KOPT-K1 (cell line): Measurements from ENCODE around the gene DOP1B.

Experiments used
- H3K27ac ChIP-seq: fragments of 200-600 bp; sonication (generic); 2 replicates; pipeline ENCODE4 v1.5.1; 2016; ENCODE audit warnings: antibody characterized with exemption, mild to moderate bottlenecking, low read depth, low read length; ENCODE audit not compliant: poor library complexity, severe bottlenecking
- H3K36me3 ChIP-seq: fragments of 200-600 bp; sonication (generic); 2 replicates; pipeline ENCODE4 v1.5.1; 2017; ENCODE audit warnings: antibody characterized with exemption, mild to moderate bottlenecking, low read length, moderate library complexity; ENCODE audit not compliant: insufficient read depth
- H3K9me3 ChIP-seq: fragments of 200-600 bp; sonication (generic); 2 replicates; pipeline ENCODE4 v1.5.1; 2017; ENCODE audit warnings: antibody characterized with exemption, low read length, mild to moderate bottlenecking; ENCODE audit not compliant: insufficient read depth, poor library complexity, severe bottlenecking

The DOP1B gene

DNA sequence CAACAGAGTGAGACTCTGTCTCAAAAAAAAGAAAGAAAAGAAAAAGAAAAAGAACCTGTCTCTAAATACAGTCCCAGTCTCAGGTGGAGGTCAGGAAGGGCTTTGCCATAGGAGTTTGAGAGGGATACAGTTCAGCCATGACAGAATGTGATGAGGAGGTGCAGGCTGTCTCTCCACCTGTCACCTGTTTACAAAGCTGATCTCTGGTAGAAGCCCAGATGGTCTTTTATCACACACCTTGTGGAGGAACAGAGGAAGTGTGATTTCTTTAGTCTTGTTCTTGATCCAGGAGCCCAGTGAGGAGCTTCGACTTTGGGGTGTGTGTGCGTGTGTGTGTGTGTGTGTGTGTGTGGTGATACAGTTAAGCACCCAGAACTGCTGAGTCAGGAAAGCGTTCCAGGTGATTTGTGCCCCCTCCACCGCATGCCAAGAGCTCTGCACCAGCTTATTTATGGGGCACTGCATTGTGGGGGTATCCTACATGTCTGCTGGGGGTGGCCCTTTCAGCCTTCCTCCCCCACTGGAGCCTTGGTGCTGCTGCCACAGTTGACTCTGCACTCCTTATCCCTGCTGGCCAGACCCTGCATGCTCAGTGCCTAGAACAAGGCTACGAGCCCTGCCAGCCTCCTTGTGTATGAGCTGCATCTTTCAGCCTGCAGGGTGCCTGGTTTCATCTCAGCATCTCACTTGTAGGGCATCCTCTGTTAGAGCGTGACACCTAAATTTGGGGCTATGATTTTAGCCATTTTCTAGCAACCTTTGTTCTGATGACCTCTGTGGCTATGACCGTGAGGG is 19.3 kb downstream of the DOP1B start:
- Histone ChIP-seq H3K36me3 (no peaks in the 10 kb centered on the region), H3K27ac (no peak overlapping the region), H3K9me3 (no peaks in the 10 kb centered on the region)

DNA sequence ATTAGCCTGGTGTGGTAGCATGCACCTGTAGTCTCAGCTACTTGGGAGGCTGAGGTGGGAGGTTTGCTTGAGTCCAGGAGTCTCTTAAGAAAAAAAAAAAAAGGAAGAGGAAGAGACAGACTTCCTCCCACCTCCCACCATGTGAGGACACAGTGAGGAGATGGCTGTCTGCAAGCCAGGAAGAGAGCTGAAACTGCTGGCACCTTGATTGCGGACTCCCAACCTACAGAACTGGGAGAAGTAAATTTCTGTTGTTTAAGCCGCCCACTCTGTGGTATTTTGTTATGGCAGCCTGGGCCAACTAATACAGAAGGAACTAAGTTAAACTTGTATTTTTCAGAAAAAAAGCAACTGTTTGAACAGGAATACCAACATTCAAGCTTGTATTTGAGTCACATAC is 21.7 kb downstream of the DOP1B start:
- Histone ChIP-seq H3K9me3 (no peaks in the 10 kb centered on the region), H3K27ac (no peak overlapping the region), H3K36me3 (no peaks in the 10 kb centered on the region)

DNA sequence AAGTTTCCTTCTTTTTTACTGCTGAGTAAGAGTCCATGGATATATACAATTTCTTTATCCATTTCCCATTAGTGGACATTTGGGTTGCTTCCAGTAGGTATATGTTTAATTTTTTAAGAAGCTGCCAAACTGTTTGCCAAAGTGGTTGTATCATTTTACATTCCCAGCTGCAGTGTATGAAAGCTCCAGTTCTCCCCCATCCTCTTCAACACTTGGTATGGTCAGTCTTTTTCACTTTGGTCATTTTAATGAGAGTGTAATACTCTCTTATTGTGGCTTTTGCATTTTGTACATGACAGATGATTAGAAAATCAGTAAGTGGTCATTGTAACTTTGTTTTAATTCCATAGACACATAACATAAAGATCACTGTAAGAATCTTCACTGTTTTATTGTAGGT is 22.5 kb downstream of the DOP1B start:
- H3K27ac ChIP-seq, result no peak overlapping the region
- H3K36me3 ChIP-seq, result no peaks in the 10 kb centered on the region
- H3K9me3 ChIP-seq, result no peaks in the 10 kb centered on the region

DNA sequence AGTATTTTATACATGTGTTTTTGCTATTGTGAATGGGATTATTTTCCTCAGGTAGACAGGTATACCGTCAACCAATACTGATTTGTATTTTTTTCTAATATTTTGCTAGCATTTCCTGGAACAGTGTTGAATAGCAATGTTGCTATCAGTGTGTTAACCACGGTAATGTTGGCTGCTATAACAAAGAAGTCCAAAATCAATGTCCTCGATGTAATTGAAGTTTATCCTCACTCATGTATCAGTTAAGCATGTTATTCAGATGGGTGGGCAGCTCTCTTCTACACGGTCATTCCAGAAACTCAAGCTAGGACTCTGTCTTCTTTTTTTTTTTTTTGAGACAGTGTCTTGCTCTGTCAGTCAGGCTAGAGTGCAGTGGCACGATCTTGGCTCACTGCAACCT is 24.3 kb downstream of the DOP1B start:
- H3K9me3 ChIP-seq, result no peaks in the 10 kb centered on the region
- H3K36me3 ChIP-seq, result no peaks in the 10 kb centered on the region
- H3K27ac ChIP-seq, result no peak overlapping the region

DNA sequence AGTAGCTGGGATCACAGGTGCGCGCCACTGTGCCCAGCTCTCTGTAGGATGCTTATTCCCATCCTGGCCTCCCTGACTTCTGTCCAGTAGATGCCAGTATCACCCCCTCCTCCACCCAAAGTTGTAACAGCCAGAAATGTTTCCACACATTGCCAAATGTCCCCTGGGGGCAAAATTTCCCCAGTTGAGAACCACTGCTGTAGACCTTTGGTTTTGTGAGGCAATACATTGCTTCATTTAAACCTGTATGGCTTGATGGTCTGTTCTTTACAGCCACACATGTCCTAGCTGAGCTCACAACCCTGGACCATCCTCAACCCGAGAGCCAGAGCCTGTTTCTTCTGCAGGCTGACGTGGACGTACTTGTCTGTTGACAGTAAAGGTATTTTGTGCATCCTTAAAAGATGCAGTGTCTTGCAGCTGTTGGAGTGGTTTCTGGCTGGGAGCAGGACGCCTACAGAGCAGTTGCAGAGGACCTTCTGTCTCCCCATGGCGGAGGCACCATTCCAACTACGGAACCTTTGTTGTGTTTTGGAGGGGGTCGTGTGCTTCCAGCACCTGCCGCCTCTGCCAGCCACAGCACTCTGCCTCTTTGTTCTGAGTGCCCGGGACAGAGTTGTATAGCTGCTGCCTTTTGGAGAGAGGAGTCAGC is 26.6 kb downstream of the DOP1B start:
- no peak overlapping the region for H3K27ac ChIP-seq
- peaks cover 3% of the 10 kb centered on the region; the same call in 1 of the 2 replicates for H3K36me3 ChIP-seq
- no peaks in the 10 kb centered on the region for H3K9me3 ChIP-seq

DNA sequence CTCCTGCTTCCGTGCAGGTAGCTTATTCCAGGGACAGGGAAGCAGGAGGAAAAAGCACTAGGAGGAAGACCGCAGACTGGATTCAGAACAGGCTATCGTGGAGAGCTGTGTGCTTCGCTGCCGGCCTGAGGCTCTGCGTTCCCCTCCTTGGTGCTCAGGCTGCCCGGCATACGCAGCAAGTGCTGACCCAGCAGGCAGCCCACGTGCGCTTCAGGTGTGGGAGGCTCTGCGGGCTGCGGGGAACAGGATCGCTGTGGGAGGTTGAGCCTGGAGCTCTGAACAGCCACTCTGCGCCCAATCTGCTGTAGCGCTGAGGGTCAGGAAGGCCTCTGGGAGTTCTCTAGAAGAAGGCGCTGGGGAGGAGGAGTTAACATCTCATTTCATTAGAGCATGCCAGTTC is 27.9 kb downstream of the DOP1B start:
- Histone ChIP-seq H3K27ac (no peak overlapping the region), H3K36me3 (peaks cover 6% of the 10 kb centered on the region; the same call in 1 of the 2 replicates)

DNA sequence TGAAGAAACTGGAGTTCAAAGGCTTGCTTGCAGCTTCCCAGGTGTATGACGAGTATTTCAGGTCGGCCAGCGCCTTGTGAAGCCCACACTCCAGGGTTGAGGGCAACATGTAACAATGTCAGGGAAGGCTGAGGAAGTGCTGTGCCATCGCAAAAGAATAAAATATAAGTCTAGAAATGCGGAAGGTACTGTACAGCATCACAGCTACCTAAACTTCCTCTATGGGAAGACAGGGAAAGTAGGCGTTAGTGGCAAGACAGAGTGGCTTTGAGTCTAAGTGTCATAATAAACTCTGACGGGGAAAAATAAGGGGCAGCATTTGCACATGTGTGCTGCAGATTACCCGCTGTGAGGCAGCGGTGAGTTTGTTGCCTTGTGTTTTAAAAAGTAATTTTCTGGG is 28.9 kb downstream of the DOP1B start:
- peaks cover 6% of the 10 kb centered on the region; the same call in 1 of the 2 replicates for H3K36me3 ChIP-seq
- no peaks in the 10 kb centered on the region for H3K9me3 ChIP-seq
- no peak overlapping the region for H3K27ac ChIP-seq

More for the DNA sequence above, 27.9 kb downstream of the DOP1B start:
- no peaks in the 10 kb centered on the region for H3K9me3 ChIP-seq

DNA sequence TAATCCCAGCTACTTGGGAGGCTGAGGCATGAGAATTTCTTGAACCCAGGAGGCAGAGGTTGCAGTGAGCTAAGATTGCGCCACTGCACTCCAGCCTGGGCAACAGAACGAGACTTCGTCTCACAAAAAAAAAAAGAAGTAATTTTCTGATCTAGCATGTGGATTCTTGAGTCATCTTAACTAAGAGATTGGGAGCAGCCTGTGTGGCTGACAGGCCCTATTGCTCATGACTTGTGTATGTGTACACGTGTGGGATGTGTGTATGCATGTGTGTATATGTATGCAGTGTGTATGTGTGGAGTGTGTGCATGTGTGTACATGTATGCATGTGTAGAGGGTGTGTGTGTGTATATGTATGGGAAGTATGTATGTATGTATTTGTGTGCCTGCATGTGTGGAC is 29.5 kb downstream of the DOP1B start:
- Histone ChIP-seq H3K36me3 (peaks cover 6% of the 10 kb centered on the region; the same call in 1 of the 2 replicates), H3K9me3 (no peaks in the 10 kb centered on the region), H3K27ac (no peak overlapping the region)

DNA sequence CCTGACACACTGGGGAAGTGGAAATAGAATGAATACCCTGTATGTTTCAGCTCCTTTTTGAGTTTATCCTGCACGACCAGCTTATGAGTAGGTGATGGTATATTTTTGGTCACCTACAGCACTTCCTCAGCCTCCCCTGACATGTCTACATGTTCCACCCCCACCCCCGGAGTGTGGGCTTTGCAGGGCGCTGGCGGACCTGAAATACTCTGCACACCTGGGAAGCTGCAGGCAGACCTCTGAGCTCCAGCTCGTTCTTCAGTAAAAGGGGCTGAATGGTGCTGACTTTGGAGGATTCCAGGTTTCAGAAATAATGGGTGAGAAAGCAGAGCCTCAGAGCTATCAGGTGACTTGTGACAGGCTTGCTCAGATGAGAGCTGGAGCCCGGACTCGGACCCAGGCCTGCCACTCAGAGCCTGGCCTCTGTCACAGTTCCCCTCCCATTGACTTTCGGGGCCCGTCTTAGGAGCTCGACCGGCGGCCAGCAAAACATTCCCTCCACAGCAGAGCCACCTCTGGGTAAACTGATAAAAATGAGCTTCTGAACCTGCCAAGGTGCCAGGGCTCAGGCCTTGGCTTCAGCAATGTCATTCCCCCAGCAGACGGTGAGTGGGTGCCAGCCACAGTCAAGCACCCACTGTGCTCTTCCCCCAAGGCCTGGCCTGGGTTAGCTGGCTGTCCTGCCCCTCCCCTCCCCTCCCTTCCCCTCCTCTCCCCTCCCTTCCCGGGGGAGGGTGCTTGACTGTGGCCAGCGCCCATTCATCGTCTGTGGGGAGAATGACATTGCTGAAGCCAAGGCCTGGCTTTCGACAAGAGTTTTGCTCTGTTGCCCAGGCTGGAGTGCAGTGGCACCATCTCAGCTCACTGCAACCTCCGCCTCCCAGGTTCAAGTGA is 30.1 kb downstream of the DOP1B start:
- peaks cover 6% of the 10 kb centered on the region; the same call in 1 of the 2 replicates for H3K36me3 ChIP-seq
- H3K9me3 ChIP-seq, result no peaks in the 10 kb centered on the region
- no peak overlapping the region for H3K27ac ChIP-seq

DNA sequence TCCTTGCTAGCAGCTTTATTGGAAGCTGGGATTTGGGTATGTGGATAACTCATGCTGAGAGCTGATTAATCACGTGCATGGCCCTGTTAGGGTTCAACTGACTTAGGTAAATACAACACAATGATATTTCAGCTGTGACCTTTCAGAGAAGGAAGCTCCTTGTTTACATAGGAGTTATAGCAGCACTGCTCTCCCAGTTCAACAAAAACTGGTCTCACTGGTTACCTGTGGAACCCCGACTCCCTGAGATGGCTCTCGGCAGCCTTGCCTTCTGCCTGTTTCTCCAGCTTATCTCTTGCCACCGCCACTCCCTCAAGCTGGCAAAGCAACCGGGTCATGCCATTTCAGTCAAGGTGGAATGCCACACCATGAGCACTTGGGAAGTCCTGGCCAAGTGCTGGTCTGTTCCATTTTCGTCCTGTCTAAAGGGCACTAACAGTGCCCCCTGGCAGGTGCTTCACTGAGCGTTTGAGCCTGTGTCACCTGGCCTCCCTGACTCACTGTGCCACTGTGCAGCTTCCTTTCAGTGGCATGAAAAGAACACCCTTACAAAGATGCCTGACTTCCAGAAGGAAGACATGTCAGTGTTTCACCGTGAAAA is 31.6 kb downstream of the DOP1B start:
- Histone ChIP-seq H3K27ac (no peak overlapping the region), H3K36me3 (peaks cover 6% of the 10 kb centered on the region; the same call in 1 of the 2 replicates), H3K9me3 (no peaks in the 10 kb centered on the region)

DNA sequence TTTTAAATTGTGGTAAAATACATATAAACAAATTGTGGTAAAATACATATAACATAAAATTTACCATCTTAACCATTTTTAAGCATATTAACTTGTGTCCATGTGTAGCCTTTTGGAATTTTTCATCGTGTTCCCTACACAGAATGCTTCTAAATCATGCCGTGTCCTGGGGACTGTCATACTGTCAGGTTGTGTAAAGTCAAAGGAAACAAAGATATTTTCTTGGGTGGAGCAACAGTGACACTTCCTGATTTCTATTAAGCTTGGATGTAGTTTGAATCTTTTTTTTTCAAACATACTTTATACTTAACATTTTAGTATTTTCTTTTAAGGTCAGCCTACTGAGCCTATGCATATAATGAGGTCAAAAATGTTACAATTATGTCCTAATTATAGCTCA is 32.3 kb downstream of the DOP1B start:
- H3K27ac ChIP-seq, result no peak overlapping the region

DNA sequence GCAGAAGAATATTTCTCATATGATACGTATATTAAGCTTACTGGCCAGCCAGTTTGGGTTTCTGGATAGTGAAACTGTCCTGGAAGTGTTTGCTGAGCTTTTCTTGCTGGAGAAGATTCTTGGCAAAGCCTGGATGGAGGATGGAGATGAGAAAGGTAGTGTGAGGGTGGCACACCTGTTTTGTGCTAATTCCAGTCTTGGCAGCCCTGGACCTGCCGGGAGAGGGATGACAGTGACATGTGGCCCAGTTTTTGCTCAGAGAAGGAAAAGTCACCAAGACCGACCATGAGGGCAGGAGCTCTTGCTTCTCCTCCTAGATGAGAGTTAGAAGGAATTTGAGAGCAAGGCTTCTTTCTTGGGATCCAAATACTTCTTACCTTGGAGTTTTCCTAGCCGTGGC is 34.1 kb downstream of the DOP1B start:
- Histone ChIP-seq H3K9me3 (no peaks in the 10 kb centered on the region), H3K27ac (no peak overlapping the region), H3K36me3 (peaks cover 6% of the 10 kb centered on the region; the same call in 1 of the 2 replicates)

More for the DNA sequence above, 32.3 kb downstream of the DOP1B start:
- Histone ChIP-seq H3K9me3 (no peaks in the 10 kb centered on the region), H3K36me3 (peaks cover 6% of the 10 kb centered on the region; the same call in 1 of the 2 replicates)

DNA sequence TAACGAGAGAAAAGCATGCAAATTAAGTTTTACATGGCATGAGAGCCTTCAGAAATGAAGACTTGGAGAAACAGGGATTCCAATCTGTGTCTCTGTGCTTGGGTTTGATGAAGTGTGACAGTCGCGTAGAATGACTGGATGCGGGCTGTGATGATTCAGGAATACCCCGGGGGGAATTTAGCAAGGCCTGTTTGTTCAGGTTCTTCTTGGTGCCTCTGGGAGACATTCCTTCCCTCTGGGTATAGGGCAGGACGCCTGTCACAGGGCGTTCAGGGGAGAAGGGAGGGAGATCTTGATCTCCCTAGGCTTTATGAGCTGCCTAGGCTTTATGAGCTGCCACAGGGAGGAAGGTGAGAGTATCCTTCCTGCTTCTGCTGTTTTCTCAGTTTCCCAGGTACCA is 36.6 kb downstream of the DOP1B start:
- no peak overlapping the region for H3K27ac ChIP-seq
- H3K36me3 ChIP-seq, result peaks cover 4% of the 10 kb centered on the region; the same call in 1 of the 2 replicates
- H3K9me3 ChIP-seq, result no peaks in the 10 kb centered on the region

DNA sequence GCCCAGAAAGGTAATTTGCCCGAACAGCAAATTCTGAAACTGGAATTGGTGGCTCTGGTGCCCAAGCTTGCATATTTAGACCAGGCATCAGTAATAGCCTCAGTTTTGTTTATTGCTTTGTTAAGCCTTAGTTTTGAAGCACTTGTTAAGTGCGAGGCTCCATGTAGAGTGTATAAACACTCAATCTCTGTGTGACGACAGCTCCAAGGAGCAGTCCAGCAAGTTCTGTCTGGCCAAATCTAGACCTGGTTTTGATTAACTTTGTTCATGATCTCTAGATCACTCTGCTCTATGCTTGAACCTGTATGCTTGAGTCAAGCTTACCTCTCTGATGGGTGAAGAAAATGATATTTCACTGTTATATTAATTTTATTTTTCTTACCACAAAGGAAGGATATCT is 37.4 kb downstream of the DOP1B start:
- Histone ChIP-seq H3K9me3 (no peaks in the 10 kb centered on the region), H3K36me3 (no peaks in the 10 kb centered on the region), H3K27ac (no peak overlapping the region)
